Measurements from ENCODE around the gene INTS12. TPM values are rescaled to one million over a fixed set of nuclear protein-coding genes. Genes with fewer than 3 reads are reported as not detected.

Gene INTS12
- total RNA-seq, 1 experiment from 2014 or later = 13.9 TPM

DNA sequence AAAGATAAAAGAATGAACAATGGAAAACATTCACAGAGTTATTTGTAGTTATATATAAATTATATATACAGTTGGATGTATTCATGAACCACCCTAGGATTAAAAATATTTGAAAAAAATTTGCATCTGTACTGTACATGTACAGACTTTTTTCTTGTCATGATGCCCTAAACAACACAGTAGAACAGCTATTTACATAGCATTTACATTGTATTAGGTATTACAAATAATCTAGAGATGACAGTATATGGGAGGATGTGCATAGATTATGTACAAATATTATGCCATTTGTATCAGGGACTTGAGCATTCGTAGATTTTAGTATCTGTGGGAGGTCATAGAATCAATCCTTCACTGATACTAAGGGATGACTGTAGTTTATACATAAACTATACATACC, 44.9 kb upstream of the INTS12 start:
- no TSS peak for BruUV-seq (replicated peaks)
- ChIA-PET CTCF (no interaction called here), POLR2A (interaction anchor here (0.7 kb wide), 1 partner anchor 42 kb away, joined by 4 read pairs; no protein-coding TSS in a partner anchor)
- Histone ChIP-seq H3K36me3 (ENCODE audit: control insufficient read depth, insufficient read depth, low read length) (no peaks in the 10 kb centered on the region), H3K4me1 (ENCODE audit: control insufficient read depth, insufficient read depth, low read length) (no peaks in the 10 kb centered on the region), H3K27me3 (ENCODE audit: control insufficient read depth, insufficient read depth, low read length) (no peaks in the 10 kb centered on the region), H3K9me3 (ENCODE audit: control insufficient read depth, insufficient read depth, low read depth, low read length) (no peaks in the 10 kb centered on the region), H3K27ac (ENCODE audit: low read length) (no peak overlapping the region), H3K4me3 (ENCODE audit: low read depth in 2 of 2, low read length in 2 of 2) (no peak overlapping the region)
- intact Hi-C loops (cut with micrococcal nuclease; ENCODE audit: unreplicated experiment) (no loop called here), in situ Hi-C loops (cut with HindIII; ENCODE audit: low pct_unique_long_range_greater_than_20kb, low sequenced_read_pairs) (no loop called here)
- ATAC-seq = no peak
- TF ChIP-seq TCF7L2 (IDR thresholded peaks at IDR 0.05; ENCODE audit: low read depth, low read length) (no peak), SIN3A (IDR thresholded peaks at IDR 0.05; ENCODE audit: borderline replicate concordance, insufficient read depth, low read depth, low read length) (no peak), POLR2AphosphoS5 (IDR thresholded peaks at IDR 0.05; ENCODE audit: low read depth, low read length) (no peak)
- TF ChIP-seq, protein P1, sequence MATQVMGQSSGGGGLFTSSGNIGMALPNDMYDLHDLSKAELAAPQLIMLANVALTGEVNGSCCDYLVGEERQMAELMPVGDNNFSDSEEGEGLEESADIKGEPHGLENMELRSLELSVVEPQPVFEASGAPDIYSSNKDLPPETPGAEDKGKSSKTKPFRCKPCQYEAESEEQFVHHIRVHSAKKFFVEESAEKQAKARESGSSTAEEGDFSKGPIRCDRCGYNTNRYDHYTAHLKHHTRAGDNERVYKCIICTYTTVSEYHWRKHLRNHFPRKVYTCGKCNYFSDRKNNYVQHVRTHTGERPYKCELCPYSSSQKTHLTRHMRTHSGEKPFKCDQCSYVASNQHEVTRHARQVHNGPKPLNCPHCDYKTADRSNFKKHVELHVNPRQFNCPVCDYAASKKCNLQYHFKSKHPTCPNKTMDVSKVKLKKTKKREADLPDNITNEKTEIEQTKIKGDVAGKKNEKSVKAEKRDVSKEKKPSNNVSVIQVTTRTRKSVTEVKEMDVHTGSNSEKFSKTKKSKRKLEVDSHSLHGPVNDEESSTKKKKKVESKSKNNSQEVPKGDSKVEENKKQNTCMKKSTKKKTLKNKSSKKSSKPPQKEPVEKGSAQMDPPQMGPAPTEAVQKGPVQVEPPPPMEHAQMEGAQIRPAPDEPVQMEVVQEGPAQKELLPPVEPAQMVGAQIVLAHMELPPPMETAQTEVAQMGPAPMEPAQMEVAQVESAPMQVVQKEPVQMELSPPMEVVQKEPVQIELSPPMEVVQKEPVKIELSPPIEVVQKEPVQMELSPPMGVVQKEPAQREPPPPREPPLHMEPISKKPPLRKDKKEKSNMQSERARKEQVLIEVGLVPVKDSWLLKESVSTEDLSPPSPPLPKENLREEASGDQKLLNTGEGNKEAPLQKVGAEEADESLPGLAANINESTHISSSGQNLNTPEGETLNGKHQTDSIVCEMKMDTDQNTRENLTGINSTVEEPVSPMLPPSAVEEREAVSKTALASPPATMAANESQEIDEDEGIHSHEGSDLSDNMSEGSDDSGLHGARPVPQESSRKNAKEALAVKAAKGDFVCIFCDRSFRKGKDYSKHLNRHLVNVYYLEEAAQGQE (IDR thresholded peaks at IDR 0.05; ENCODE audit: insufficient read depth in 1 of 2, low read depth in 2 of 2, low read length in 1 of 2) = no peak
- TF ChIP-seq, protein P2, sequence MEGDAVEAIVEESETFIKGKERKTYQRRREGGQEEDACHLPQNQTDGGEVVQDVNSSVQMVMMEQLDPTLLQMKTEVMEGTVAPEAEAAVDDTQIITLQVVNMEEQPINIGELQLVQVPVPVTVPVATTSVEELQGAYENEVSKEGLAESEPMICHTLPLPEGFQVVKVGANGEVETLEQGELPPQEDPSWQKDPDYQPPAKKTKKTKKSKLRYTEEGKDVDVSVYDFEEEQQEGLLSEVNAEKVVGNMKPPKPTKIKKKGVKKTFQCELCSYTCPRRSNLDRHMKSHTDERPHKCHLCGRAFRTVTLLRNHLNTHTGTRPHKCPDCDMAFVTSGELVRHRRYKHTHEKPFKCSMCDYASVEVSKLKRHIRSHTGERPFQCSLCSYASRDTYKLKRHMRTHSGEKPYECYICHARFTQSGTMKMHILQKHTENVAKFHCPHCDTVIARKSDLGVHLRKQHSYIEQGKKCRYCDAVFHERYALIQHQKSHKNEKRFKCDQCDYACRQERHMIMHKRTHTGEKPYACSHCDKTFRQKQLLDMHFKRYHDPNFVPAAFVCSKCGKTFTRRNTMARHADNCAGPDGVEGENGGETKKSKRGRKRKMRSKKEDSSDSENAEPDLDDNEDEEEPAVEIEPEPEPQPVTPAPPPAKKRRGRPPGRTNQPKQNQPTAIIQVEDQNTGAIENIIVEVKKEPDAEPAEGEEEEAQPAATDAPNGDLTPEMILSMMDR (IDR thresholded peaks at IDR 0.05) = no peak
- DNase-seq (ENCODE audit: low read depth, low spot score) = no peak

DNA sequence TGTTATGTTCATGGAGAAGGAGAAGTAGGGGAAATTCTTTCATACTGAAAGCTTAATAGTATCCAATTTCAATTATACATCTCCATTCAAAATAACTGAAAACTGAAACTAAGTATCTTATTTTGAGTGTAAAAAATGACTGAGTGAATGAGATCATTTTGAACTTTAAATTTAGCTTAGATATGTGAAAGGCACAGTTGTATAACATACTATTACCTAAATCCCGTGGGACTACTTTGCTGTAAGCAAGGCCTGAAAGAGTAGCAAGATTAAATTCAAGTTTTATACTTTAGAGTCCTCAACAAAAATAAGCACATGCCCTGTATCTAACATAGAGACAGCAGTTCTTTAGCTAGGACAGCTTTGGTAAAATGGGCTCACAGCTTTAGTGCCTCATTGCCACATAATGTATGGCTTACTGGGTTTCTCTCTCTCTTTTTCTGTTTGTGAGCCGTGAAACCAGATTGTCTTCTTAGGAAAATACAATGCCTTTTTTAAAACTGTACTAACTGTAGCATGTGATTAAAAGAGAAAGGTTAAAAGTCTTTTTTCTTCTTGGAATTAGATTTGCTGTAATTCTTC, 43.3 kb upstream of the INTS12 start:
- no TSS peak for BruUV-seq (replicated peaks)
- no peak overlapping the region for H3K4me3 ChIP-seq (ENCODE audit: low read depth in 2 of 2, low read length in 2 of 2)
- intact Hi-C loops (cut with micrococcal nuclease; ENCODE audit: unreplicated experiment) = no loop called here
- in situ Hi-C loops (cut with HindIII; ENCODE audit: low pct_unique_long_range_greater_than_20kb, low sequenced_read_pairs) = no loop called here
- TF ChIP-seq SIN3A (IDR thresholded peaks at IDR 0.05; ENCODE audit: borderline replicate concordance, insufficient read depth, low read depth, low read length) = no peak
- TF ChIP-seq TCF7L2 (IDR thresholded peaks at IDR 0.05; ENCODE audit: low read depth, low read length) = no peak
- no peak overlapping the region for H3K27ac ChIP-seq (ENCODE audit: low read length)
- H3K36me3 ChIP-seq (ENCODE audit: control insufficient read depth, insufficient read depth, low read length) = no peaks in the 10 kb centered on the region
- H3K27me3 ChIP-seq (ENCODE audit: control insufficient read depth, insufficient read depth, low read length) = no peaks in the 10 kb centered on the region
- ChIA-PET CTCF (no interaction called here), POLR2A (no interaction called here)
- no peaks in the 10 kb centered on the region for H3K4me1 ChIP-seq (ENCODE audit: control insufficient read depth, insufficient read depth, low read length)
- ATAC-seq (no peak), DNase-seq (ENCODE audit: low read depth, low spot score) (no peak)
- no peaks in the 10 kb centered on the region for H3K9me3 ChIP-seq (ENCODE audit: control insufficient read depth, insufficient read depth, low read depth, low read length)

DNA sequence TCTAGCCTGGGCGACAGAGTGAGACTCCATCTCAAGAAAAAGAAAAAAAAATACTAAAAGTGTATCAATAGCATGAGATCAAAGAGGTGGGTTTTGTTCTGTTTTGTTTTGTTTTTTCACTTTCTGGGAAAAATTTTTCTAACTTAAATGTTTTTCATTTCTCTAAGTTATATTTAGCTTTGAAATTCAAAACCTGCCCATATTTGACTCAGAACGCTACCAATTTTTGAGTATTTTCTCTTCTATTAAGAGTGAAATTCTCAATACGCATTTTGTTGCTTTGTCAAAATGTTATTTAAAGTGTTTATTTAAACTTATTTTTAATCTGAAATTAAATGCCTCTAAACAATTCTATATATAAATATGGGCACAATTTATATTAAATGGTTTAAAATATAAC, 39.7 kb upstream of the INTS12 start:
- POLR2A ChIA-PET = no interaction called here
- in situ Hi-C loops (cut with HindIII; ENCODE audit: low pct_unique_long_range_greater_than_20kb, low sequenced_read_pairs) = no loop called here
- BruUV-seq (replicated peaks) = no TSS peak

More for the DNA sequence above, 39.7 kb upstream of the INTS12 start:
- CTCF ChIA-PET = no interaction called here
- Histone ChIP-seq H3K27ac (ENCODE audit: low read length) (no peak overlapping the region), H3K27me3 (ENCODE audit: control insufficient read depth, insufficient read depth, low read length) (no peaks in the 10 kb centered on the region), H3K4me3 (ENCODE audit: low read depth in 2 of 2, low read length in 2 of 2) (no peak overlapping the region), H3K9me3 (ENCODE audit: control insufficient read depth, insufficient read depth, low read depth, low read length) (no peaks in the 10 kb centered on the region), H3K36me3 (ENCODE audit: control insufficient read depth, insufficient read depth, low read length) (no peaks in the 10 kb centered on the region), H3K4me1 (ENCODE audit: control insufficient read depth, insufficient read depth, low read length) (no peaks in the 10 kb centered on the region)
- intact Hi-C loops (cut with micrococcal nuclease; ENCODE audit: unreplicated experiment) = no loop called here
- ATAC-seq (no peak), DNase-seq (ENCODE audit: low read depth, low spot score) (no peak)
- TF ChIP-seq SIN3A (IDR thresholded peaks at IDR 0.05; ENCODE audit: borderline replicate concordance, insufficient read depth, low read depth, low read length) = no peak
- TF ChIP-seq POLR2AphosphoS5 (IDR thresholded peaks at IDR 0.05; ENCODE audit: low read depth, low read length) = no peak
- no peak for TF ChIP-seq TCF7L2 (IDR thresholded peaks at IDR 0.05; ENCODE audit: low read depth, low read length)
- TF ChIP-seq, protein P2 (IDR thresholded peaks at IDR 0.05) = no peak
- TF ChIP-seq, protein P1 (IDR thresholded peaks at IDR 0.05; ENCODE audit: insufficient read depth in 1 of 2, low read depth in 2 of 2, low read length in 1 of 2) = no peak

All from Panc1 (cell line).